ENCODE data around the gene CD44.

CD44 gene

GRCh38 chr11:35118906-35119305 is 20.1 kb upstream of the CD44 start:
- in situ Hi-C loops (cut with MboI; ENCODE audit: low sequenced_read_pairs, unreplicated experiment) = no loop called here
- TF ChIP-seq CTCF (IDR thresholded peaks at IDR 0.05; ENCODE audit: borderline replicate concordance, control extremely low read depth, extremely low read depth, insufficient read depth, missing control alignments) = no peak
- no peak for DNase-seq (ENCODE audit: low spot score)

- no peak for TF ChIP-seq CTCF (IDR thresholded peaks at IDR 0.05; ENCODE audit: borderline replicate concordance, control extremely low read depth, extremely low read depth, insufficient read depth, missing control alignments)
- no peak for DNase-seq (ENCODE audit: low spot score)
- in situ Hi-C loops (cut with MboI; ENCODE audit: low sequenced_read_pairs, unreplicated experiment) = no loop called here
Observed at GRCh38 chr11:35121326-35121865, 17.6 kb upstream of the CD44 start.

- no peak for DNase-seq (ENCODE audit: low spot score)
- in situ Hi-C loops (cut with MboI; ENCODE audit: low sequenced_read_pairs, unreplicated experiment) = no loop called here
- TF ChIP-seq CTCF (IDR thresholded peaks at IDR 0.05; ENCODE audit: borderline replicate concordance, control extremely low read depth, extremely low read depth, insufficient read depth, missing control alignments) = no peak
Observed at GRCh38 chr11:35122308-35122707, 16.7 kb upstream of the CD44 start.

- DNase-seq (ENCODE audit: low spot score) = peak; percentile 60
- no peak for TF ChIP-seq CTCF (IDR thresholded peaks at IDR 0.05; ENCODE audit: borderline replicate concordance, control extremely low read depth, extremely low read depth, insufficient read depth, missing control alignments)
- in situ Hi-C loops (cut with MboI; ENCODE audit: low sequenced_read_pairs, unreplicated experiment) = no loop called here
Observed at GRCh38 chr11:35126000-35126878, 12.7 kb upstream of the CD44 start.

- in situ Hi-C loops (cut with MboI; ENCODE audit: low sequenced_read_pairs, unreplicated experiment) = no loop called here
- no peak for DNase-seq (ENCODE audit: low spot score)
- TF ChIP-seq CTCF (IDR thresholded peaks at IDR 0.05; ENCODE audit: borderline replicate concordance, control extremely low read depth, extremely low read depth, insufficient read depth, missing control alignments) = no peak
Observed at GRCh38 chr11:35126879-35127581, 11.9 kb upstream of the CD44 start.

GRCh38 chr11:35127619-35128018 is 11.4 kb upstream of the CD44 start:
- in situ Hi-C loops (cut with MboI; ENCODE audit: low sequenced_read_pairs, unreplicated experiment) = no loop called here
- no peak for TF ChIP-seq CTCF (IDR thresholded peaks at IDR 0.05; ENCODE audit: borderline replicate concordance, control extremely low read depth, extremely low read depth, insufficient read depth, missing control alignments)
- peak; percentile 40 for DNase-seq (ENCODE audit: low spot score)

Data from GM13976 (cell line).